SK-N-SH (cell line): ENCODE results near the gene STK4.

ENCODE experiments used
- CTCF ChIP-seq: fragments of 200-600 bp; sonication (generic); IDR thresholded peaks from 2 replicates; pipeline ENCODE4 v1.6.1; 2017; ENCODE audit warnings: antibody characterized with exemption, mild to moderate bottlenecking, moderate library complexity
- EP300 ChIP-seq, 2 experiments: IDR thresholded peaks; 2 replicates each; pipeline versions ENCODE4 v1.4.0 to v1.6.1; 2012; ENCODE audit warnings: borderline replicate concordance in 1 of 2, low read depth in 1 of 2, low read length in 1 of 2
- FOSL2 ChIP-seq: IDR thresholded peaks from 2 replicates; pipeline ENCODE4 v1.4.0; 2012; ENCODE audit warnings: low read depth, mild to moderate bottlenecking, moderate library complexity, borderline replicate concordance
- GABPA ChIP-seq: IDR thresholded peaks from 2 replicates; pipeline ENCODE4 v1.4.0; 2012; ENCODE audit warnings: low read depth, mild to moderate bottlenecking
- NRF1 ChIP-seq: IDR thresholded peaks from 2 replicates; pipeline ENCODE4 v1.6.1; 2012; ENCODE audit warnings: low read depth, mild to moderate bottlenecking, low read length
- POLR2AphosphoS5 ChIP-seq: IDR thresholded peaks from 2 replicates; pipeline ENCODE4 v1.6.1; 2012; ENCODE audit warnings: low read depth, low read length
- RAD21 ChIP-seq: IDR thresholded peaks from 2 replicates; pipeline ENCODE4 v1.6.1; 2012; ENCODE audit warnings: mild to moderate bottlenecking, low read length
- SMC3 ChIP-seq: IDR thresholded peaks from 2 replicates; pipeline ENCODE4 v1.6.1; 2012; ENCODE audit warnings: low read depth, low read length, improper control_type of control experiment
- TCF12 ChIP-seq: IDR thresholded peaks from 2 replicates; pipeline ENCODE4 v1.4.0; 2012
- USF2 ChIP-seq: fragments of 150-350 bp; IDR thresholded peaks from 2 replicates; pipeline ENCODE4 v1.6.1; 2017; ENCODE audit warnings: antibody characterized with exemption, low read length, low read depth, borderline replicate concordance
- YY1 ChIP-seq: IDR thresholded peaks from 2 replicates; pipeline ENCODE4 v1.4.0; 2012; ENCODE audit warnings: low read depth, mild to moderate bottlenecking
- TF ChIP-seq, protein P1 (sequence below): IDR thresholded peaks from 2 replicates; pipeline ENCODE4 v1.6.1; 2012; ENCODE audit warnings: mild to moderate bottlenecking, low read depth, low read length, moderate library complexity

- TF ChIP-seq EP300 (IDR thresholded peaks at IDR 0.05; ENCODE audit: borderline replicate concordance in 1 of 2, low read depth in 1 of 2, low read length in 1 of 2) (no peak), CTCF (no peak), YY1 (no peak), TCF12 (no peak), NRF1 (no peak), GABPA (no peak), POLR2AphosphoS5 (no peak), RAD21 (no peak), SMC3 (no peak), USF2 (no peak), FOSL2 (no peak)
- TF ChIP-seq, protein P1, sequence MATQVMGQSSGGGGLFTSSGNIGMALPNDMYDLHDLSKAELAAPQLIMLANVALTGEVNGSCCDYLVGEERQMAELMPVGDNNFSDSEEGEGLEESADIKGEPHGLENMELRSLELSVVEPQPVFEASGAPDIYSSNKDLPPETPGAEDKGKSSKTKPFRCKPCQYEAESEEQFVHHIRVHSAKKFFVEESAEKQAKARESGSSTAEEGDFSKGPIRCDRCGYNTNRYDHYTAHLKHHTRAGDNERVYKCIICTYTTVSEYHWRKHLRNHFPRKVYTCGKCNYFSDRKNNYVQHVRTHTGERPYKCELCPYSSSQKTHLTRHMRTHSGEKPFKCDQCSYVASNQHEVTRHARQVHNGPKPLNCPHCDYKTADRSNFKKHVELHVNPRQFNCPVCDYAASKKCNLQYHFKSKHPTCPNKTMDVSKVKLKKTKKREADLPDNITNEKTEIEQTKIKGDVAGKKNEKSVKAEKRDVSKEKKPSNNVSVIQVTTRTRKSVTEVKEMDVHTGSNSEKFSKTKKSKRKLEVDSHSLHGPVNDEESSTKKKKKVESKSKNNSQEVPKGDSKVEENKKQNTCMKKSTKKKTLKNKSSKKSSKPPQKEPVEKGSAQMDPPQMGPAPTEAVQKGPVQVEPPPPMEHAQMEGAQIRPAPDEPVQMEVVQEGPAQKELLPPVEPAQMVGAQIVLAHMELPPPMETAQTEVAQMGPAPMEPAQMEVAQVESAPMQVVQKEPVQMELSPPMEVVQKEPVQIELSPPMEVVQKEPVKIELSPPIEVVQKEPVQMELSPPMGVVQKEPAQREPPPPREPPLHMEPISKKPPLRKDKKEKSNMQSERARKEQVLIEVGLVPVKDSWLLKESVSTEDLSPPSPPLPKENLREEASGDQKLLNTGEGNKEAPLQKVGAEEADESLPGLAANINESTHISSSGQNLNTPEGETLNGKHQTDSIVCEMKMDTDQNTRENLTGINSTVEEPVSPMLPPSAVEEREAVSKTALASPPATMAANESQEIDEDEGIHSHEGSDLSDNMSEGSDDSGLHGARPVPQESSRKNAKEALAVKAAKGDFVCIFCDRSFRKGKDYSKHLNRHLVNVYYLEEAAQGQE, result no peak
Measured at GRCh38 chr20:45121388-45121787, 155.1 kb downstream of the STK4 start.
